Cortex of kidney (tissue), 1 donor: ENCODE data around the gene PRKCE.
"Not testable (repeated sequence)": the region's sequence is repeated elsewhere in the genome, so short reads cannot be mapped to it uniquely, and the experiment has no call there.

Source experiments
- DNase-seq: peaks from one replicate; lab custom pipeline; 2025; lab: John Stamatoyannopoulos, UW

The PRKCE gene

DNA sequence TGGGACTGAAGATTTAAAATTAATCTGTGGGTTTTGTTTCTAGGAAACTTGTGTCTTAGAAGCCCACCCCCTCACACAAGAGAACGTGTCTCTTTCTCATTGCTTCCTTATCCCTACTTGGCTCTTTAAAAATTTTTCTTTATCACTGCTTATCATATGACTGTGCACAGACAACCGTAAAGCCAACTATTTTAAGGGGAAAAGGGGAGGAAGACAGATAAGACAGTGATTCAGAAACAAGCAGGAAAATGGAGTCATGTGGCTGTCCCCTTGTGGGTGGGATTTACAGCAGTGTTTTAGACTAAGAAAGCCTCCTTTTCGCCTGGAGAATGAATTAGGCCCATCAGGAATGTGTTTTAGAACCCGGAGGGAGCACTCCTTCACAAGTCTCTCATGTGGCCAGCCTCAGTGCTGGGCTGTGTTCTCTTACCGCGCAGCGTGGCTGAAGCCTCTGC is 17.6 kb downstream of the PRKCE start:
- DNase-seq, result no peak

DNA sequence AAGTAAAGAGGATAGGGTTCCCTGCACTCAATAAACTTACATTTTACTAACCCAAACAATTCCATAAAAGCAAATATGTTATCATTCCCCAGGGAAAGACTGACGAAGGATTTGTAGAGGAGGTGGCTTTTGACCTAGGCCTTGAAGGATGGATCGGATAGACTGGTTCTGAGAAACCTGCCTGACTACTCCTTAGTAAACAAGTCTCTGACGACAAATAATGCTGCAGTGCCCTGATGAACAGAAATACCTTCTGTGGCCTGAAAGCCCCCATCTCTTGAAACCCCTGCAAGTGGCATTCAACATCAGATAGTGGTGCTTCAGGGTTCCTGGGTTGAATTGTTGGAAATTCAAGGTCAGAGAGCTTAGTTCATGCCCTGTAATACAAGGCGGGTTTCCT is 19.2 kb downstream of the PRKCE start:
- DNase-seq, result no peak

DNA sequence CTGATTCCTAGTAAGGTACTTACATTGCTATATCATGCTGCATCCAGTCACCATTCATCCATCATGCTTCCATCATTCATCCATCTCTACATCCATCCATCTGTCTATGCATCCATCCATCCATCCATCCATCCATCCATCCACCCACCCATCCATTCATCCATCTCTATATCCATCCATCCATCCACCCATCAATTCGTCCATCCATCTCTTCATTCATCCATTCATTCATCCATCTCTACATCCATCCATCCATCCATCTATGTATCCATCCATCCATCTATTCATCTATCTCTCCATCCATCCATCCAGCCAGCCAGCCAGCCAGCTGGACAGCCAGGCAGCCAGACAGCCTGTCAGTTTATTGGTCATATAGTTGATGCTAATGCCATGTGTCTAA is 20.7 kb downstream of the PRKCE start:
- no peak for DNase-seq

DNA sequence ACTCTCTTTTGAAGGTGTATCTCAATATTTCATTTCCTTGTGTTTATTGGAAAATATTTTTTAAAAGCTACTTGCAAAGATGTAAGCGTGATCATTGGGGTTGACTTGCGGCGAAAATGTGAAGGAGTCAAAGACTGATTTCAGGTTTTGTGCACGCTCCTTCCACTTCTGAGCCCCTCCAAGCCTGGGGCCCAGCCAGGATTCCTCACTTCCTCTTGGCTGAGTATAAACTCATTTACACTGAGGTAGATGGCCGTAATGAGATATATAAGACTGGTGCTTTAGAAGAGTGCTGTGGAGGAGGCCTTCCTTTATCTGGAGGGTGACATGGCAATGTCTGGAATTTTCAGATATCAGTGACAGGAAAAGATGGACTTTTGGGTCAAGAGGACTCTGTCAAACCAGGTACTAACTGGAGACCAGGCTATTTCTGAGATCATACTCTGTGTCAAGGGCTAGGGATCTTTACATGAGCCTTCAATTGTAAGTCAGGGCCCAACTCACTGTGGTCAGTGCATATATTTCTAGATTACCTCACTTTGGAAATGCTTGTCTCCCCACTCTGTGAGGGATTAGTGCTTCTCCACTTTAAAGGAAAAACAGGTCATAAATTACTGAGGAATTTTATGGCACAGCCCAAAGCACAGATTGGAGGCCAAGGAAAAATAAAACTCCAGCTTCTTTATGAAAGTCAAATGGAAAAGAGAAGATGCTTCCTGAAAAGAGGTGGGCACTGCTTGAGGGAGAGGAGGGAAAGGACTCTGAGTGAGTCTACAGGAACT is 22.8 kb downstream of the PRKCE start:
- DNase-seq, result no peak

DNA sequence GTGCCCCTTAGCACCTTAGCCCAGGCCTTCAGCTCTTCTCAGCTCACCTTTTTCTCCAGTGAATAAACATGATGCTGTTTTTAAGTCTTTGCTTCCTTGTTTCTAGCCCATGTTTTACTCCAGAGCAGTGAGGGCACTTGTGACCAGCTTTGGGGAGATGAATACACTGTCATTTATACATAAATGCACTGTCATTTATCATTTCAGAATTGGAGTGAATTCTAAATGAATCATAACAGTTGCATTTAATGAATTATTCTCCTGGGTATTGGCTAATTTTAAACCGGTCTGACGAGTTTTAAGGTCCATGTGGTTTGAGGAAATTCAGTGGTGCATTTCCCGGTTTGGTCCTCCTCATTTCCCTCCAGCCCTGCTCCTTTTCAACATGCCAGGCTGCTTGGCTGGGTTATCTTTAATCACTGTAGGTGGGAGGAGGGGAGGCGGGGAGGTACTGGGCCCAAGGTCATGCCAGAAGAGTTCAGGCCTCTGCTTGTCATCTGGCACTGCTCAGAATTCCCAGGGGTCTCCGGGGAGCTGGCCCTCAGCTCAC is 23.9 kb downstream of the PRKCE start:
- DNase-seq, result no peak

DNA sequence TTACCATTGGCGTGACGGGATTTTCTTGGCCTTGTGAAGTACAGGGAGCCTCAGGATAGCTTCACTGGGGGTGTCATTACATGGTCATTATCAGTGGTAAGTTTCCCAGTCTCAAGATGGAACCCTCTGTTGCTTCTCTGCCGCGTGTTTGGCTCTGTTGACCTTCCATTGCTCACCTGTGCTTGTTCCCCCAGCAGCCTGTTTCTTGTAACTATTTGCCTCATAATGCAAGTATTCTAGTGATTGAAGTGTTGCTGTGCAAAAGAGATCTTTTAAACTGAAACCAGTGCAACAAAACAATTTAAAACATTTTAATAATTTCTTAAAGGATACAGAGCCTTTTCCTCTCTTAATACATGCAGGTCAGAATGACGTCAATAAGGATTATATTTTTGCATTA is 24.6 kb downstream of the PRKCE start:
- no peak for DNase-seq

DNA sequence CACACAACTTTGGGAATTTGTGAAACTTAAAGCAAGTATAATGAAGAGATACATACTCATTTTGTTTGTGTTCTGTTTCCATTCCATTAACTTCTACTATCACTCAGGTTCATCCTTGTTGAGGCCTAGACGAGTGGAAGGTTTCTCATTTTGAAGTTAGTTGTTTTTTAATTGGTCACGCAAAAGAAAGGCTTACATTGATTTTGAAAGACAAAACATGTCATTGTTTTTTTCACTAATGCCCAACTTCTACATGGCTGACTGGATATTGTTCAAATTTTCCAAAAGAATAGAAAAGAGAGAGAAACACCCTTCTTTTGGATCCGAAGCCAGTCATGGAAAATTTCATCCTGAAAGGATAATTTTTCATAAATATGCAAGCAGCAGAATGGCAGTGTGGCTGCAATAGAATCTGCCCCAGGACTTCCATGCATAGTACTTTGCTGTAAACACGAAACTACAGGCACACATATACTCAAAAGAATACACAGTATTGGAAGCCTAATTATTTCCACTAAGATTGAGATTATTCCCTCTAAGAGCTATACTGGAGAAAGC is 27.4 kb downstream of the PRKCE start:
- DNase-seq, result no peak

DNA sequence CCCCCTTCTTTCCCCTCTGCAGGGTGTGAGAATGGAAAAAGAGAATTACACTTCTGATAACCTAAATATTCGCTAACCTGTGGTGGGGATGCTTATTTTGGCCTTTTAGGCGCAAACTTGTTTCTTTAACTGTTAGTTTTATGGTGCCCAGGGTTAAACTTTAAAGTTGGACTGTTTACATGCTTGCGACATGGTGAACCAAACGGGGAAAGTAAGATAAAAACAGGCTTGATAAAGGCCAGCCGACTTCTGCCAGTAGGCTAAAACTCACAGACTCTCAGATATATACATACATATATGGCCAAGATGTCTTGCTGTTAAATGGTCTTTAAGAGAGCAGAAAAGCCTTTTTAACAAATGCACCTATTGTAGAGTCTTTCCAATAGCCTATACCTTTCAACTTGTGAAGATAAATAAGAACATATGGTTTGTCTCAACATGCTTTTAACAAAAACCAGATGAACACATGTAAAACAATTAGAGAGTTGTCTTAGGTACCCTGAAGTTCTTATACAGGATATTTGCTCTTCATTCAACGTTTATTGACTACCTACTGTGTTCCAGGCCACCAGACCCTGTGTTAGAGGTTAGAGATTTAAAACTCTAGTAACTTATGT is 29.0 kb downstream of the PRKCE start:
- DNase-seq, result no peak

DNA sequence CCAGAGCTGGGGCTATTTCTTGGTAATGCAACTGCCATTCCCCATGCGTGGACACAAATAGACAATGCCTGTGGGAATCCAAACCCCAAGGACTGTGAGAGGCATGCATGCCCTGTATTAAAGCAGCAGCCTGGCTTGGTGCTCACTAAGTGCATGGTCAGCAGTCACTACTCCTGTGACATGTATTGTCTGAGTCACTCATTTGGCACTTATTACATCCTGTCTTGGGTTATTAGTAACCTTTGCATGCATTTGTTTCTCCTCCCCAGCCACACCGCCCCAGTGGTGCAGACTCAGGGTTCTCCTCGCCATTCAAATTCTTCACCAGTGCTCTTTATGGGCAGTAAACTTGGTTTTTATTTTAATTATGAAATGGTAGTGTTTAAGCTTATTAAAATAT is 30.2 kb downstream of the PRKCE start:
- DNase-seq, result no peak

DNA sequence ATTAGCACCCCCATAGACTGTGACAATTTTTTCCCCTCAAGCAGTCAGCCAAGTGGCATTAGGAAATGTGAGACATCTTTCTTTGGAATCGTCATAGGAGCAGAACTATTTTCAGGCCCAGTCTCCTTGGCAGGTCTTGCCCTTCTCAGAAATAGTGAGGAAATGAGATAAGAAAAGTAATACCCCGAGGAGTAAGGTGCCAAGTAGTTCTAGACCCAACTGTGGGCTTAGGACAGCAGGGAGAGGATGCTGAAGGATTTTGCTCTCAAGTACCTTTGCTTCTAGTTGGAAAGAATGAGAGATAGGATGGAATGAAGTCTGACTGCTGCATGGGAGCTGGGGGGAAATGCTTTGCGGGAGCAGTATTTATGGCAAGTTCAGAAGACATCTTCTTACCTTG is 31.8 kb downstream of the PRKCE start:
- DNase-seq, result no peak

DNA sequence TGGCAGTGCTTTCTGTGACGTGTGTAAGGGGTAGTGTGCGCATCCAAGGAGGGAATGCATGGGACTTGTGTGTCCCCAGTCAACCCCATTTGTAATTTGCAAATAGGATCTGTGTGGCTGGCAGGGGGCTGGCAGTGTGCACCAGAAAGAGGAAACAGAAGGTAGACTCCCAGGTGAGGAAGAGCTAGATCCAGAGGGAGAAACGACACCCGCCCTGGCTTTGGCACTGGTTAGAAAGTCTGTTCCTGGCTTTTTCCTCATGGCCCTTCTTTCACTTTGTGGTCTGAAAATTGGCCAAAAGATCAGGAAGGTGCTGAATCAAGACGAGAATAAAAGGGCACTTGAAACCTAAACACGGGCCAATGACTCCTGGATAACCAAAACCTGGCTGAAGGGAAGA is 33.3 kb downstream of the PRKCE start:
- no peak for DNase-seq

DNA sequence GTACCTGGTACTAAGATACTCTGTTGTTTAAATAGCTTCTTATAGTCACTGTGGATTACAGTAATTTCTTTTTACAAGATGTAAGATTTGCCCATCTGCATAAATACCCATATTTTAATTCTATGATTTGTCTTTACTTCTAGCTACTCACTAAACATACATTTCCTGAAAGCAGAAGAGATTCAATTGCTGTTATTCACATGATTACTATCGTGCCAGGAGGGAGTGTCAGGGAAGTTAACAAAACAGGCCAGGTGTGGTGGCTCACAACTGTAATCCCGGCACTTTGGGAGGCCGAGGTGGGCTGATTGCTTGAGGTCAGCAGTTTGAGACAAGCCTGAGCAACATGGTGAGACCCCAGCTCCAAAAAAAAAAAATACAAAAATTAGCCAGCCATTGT is 33.8 kb downstream of the PRKCE start:
- no peak for DNase-seq

DNA sequence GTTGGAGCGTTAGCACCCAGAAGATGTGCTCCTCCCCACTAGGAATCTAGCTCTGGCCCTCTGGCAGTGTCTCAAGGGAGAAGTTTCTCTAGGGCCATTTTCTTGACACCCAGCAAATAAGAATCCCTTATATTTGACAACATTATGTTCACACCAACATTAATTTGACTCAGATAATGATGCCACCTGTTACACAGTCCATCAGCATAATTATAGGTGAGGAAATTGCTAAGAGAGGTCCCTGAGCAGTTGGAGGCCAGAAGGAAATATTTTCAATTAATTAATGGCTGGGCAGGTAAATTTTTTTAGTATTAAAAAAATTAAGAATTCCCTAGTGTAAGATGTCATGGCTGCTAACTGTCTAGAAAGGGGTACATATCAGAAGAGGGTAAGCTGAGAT is 36.5 kb downstream of the PRKCE start:
- DNase-seq, result no peak

DNA sequence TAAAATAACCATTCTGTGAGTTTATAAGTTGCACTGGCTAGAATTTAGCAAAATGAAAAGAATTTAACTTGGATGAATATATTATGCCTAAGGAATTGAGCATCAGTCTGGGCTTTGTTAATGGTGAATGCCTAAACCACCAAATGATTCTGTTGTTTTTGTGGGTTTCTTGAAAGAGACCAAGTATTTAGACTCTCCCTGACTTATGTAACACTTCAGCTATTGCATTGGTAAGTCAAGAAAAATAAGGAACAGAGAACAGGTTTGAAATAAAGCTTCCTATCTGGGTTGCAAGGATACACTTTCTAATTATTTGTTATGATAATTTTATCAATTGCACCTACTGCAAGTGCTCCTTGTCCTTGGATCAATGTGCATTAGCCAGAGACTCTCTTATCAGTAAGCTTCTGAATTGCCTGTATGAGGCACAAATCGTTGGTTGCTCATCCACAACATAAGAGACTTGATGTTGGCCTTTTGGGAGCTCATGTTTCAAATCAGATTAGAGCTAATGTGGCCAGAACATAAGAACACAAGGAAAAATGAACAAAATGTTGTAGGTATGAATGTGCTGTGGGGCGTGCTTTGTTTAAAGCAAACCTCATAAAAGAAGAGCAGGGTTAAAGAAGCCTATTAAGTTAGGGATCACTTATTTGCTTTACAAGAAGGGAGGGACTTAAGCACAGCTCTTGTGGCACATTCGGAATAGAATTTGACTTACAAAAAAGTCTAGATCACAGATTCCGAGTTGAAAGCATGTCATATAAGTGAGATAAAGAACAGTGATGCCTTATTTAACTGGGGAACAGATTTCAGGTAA is 37.2 kb downstream of the PRKCE start:
- DNase-seq, result no peak

DNA sequence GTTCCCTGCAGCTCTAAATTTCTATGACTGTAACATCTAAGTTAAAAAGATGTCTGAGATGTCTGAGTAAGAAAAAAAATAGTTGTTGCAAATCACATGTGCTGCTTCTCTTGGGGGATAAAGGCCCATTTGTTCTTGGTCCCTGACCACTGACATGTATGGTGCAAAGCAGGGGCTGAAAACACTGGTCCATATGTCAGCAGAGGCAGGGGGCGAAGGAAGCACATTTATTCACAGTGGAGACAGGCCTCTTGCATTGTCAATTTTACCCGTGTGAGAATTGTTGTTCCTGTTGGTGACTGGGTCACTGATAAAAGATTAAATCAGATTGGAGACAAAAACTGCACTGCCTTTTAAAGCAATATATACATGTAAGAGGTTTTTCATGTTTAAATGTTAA is 38.8 kb downstream of the PRKCE start:
- no peak for DNase-seq

DNA sequence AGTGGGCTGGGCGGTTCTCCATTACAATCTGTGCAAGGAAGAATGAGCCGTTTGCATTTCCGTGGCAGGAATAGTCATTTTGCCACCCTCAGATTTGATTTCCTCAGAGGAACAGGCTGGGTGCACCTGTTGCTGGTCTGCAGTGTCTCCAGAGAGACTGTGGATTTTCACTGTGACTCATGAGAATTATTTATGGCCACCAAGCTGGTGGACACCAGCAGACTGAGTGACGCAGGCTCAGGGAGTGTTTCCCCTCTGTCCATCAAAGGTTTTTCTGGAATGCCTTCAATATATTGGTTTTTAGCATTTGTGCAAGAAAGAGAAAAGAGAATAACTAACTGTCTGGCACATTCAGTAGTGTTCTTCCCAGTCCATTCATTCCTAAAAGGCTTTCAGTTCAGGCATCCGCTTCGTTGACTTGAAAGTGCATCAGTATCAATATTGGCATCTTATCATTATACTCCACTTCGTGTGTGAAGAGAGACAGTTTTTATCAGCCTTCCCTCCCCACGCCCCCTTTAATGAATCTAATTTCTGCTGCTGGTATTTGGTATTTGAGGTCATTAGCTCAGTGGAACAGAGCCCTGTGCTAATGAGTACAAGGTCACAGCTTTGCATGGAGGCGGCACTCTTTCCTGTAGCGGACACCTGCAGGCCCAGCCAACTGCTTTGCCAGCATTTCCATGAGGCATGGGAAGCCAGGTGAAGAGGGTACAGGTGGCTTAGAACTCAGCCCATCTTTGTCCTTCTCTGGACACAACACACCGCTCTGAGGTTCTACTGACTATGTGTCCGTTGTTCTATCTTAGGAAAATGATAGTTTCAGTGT is 39.9 kb downstream of the PRKCE start:
- DNase-seq, result no peak

DNA sequence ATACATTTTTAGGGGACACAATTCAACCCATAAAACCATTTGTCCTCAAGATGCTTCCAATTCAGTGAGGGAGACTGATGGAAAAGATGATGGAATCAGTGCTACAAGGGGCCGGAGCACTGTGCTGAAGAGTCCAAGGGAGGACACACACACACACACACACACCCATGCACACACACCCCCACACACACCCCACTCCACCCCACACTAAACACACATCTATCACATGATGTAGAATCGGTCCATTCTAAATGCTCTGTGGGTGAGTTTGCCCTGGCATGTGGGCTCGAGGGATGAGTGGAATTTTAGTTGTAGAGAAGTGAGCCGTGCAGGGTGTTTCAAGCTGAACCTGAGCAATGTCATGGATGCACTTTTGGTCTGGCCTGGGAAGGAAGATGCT is 41.1 kb downstream of the PRKCE start:
- no peak for DNase-seq

DNA sequence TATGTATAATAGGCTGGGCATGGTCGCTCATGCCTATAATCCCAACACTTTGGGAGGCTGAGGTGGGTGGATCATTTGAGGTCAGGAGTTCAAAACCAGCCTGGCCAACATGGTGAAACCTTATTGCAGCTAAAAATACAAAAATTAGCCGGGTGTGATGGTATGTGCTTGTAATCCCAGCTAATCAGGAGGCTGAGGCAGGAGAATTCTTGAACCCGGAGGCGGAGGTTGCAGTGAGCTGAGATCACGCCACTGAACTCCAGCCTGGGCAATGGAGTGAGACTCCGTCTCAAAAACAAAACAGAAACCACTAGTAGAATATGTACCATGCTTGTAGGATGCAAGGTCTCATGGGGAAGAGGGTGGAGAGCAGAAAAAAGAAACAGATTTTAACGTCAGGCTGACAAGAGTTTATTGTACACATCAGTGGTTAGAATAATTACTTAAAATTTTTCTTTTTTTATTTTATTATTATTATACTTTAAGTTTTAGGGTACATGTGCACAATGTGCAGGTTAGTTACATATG is 44.1 kb downstream of the PRKCE start:
- not testable (repeated sequence) for DNase-seq

DNA sequence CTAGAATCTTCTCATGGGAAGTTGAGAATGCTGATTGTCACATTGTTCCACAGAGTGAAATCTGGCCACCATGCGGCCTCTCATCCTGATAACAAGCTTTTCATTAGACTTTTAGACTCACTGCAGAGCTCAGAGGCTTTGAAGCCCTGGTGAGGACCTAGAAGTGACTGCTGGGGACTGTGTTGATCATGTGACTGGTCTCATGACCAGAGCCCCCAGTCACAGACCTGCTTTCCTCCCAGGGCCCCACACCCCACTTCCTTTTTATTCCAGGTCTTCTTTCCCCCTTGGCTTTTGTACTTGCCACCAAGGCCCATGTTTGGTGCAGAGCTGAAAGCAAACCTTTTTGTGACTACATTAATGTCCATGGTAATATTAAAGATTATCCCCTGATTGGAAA is 45.2 kb downstream of the PRKCE start:
- DNase-seq, result no peak

DNA sequence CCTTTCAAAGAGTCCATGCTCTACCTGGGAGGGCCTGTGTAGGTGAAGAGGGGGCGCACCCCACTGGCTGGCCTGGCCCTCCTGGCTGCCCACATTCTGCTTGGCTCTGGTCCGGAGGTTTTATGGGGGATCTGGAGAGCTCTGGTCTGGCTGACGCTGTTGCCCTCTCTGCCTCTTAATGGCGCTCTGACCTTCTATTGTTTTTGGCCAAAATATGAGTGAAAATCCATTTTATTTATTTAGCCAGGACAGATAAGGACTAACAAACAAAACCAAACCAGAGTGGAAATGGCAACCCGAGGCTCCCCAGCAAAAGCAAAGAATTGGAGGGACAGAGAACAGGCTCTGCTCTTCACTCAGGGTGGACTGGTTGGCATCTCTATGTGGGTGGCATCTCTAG is 45.7 kb downstream of the PRKCE start:
- DNase-seq, result no peak

DNA sequence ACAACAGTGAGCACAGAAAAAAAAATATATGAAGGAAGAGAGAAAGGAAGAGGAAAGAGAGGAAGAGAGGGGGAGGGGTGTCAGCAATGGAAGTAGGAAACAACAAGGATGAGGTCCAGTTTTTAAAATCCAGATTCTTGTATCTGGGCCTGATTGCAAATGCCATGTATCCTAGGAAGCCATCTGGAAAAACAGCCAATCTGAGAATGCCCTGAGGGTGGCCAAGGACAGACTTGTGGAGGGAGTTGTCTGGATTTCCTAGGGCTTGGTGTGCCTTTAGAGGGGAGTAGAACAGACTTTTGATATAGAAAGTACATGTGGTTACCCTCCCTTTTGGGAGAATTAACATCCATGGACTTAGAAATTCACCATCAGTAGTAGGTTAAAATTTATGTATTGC is 47.1 kb downstream of the PRKCE start:
- DNase-seq, result no peak
